ENCODE measurements around the gene ENTPD3.

Gene ENTPD3

DNA sequence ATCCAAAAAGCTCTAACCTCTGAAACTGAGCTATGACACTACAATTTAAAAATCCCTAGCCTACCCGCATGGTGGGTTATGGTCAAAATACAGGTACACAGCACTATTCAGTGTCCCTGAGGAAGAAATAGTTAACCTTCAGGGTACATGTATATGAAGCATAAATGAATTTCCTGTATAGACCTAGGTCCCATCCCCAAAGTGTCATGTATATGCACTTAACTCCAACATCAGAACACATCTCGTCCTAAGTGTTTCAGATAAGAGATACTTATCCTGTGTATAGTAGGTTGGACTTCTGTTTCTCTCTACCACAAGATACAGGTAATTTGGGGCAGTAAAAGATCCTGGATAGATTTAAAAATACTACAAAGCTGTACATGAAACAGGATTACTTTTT is 76.6 kb downstream of the ENTPD3 start:
- no peak for DNase-seq

DNA sequence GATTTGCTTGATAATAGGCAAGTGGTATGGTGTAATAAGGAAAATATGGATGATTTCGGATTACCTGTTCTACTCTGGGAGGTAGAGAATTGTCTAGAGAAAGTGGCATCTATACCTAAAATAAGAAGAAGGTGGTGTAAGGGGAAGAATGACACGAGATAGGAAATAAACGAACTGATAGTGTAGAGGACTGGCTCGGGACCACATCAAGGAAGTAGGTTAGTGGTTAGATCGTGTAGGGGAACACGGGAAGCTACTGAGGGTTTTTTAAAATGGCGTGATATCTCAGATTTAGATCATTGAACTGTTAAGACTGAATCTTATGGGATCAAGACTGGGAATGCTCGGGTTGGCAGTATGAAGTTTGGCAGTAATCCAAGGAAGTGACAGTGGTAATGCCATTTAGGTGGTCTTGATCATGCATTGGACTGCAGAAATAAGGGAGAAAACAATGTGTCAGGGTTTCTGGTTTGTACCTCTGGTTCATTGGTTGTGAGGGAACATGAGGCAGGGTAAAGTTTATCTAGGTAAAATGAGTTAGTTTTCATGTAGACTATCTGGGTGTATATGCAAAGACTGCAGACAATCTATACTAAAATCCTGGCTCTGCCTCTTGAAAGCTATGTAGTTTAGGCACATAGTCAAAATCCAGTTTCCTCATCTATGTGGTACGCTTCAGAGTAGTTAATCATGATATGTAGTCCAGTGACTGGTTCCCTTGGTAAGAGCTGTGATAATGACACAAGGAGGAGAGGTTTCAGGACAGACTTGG is 77.5 kb downstream of the ENTPD3 start:
- DNase-seq, result peak; percentile 62

DNA sequence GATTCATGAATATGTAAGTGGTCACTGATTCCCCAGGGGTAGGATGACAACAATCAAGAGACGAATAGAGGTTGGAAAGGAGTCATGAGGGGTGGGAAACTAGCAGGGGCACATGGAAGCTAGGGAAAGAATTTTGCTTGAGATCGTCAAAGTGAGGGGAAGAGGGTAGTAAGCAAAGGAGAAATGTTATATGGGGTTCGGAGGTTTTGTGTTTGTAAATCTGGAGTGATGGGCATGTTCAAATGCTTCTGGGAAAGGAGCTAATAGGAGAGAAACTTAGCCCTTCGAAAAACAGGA is 78.1 kb downstream of the ENTPD3 start:
- no peak for DNase-seq

DNA sequence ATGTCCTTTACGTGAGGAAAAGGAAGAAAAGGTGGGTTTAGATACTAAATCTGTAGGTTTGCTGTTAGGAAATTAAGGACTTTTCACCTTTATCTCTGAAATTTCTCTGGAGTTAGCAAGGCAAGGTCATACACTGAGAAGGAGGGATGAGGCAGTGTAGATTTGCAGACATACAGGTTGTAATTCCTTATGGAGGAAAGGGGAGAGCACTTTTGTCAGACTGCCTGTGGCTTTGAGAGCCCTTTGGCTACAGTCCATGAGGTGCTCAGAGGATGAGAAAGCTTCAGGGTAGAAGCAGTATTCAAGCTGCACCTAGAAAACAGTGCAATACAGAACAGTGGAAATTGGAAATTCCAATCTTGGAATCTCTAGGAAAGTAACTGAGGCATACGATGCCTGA is 78.5 kb downstream of the ENTPD3 start:
- DNase-seq, result no peak

DNA sequence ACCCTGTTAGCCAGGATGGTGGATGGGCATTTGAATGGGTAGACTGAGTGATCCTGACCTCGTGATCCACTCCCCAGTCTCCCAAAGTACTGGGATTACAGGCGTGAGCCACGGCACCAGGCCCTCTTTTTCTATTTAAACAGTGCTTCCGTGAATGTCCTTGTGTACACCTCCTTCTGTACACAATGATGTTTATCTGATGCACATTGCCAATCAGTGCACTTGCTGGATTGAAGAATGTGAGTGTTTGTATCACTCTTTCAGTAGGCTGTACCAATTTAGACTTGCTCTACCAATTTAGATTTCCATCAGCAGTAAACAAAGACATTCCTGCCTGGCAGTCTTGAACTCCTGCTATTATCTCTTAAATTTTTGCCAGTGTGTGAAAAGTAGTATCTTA is 81.0 kb downstream of the ENTPD3 start:
- DNase-seq, result no peak

DNA sequence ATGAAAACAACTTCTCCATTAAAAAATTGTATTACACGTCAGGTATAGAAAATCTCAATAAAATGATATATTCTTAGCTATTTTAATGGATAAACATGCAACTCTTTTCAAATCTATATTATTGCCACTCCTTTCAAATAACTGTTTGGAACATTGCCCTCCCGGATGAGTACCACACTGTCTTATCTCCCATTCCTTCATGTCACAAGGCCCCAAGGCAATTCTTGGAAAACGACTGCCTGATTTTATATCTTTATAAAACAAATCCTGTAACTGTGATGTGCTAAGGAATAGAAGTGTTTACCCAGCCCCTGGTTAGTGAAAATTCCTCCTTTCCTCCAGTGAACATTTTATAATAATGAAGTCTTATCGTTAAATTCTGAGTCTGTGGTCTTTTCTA is 83.7 kb downstream of the ENTPD3 start:
- DNase-seq, result peak; percentile 87

DNA sequence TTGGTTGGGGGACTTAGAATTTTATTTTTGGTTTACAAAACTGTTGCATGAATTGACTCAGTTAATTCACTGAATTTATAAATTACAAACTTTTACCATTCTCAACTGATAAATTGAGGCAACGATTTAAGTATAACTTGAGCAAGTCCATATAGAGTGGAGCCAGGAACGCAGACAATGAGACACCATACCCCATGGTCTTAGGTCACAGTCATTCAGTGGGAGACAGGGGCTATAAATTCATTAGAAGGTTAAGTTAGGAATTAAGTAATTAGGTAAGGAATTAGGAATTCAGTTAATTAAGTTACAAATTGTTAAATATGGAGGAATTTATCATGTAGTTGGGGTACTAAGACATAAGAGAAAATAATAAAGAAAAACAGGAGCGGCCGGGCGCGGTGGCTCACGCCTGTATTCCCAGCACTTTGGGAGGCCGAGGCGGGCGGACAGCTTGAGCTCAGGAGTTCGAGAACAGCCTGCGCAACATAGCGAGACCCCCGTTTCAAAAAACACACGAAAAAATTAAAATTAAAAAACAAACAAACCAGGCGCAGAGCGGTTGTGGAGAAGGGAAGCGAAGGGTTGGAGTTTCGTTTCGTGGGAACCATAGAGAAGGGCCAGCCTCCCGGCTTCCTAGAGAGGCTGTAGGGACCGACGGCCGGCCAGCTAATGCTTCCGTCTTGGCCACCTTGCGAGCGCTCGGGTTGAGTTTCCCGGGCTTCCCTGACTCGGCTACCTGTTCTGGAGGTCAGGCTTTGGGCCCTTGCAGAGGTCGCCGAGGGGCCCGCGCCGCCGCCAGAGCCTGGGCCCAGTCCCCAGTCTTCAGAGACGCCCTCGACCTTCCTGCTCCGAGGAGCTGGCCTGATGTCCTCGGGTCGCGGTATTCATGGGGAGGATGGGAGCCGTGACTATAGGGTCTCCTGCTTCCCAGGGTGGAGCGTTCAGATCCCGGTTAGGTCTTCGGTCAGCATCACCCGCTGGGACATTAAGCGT is 89.8 kb downstream of the ENTPD3 start, which contains the start of gene ZNF619:
Gene ZNF619, plus strand, starts transcription at position 645 of the 993 bp plus-strand sequence. CDS start 858 bp downstream, outside the sequence.
- peak; percentile 85 for DNase-seq

DNA sequence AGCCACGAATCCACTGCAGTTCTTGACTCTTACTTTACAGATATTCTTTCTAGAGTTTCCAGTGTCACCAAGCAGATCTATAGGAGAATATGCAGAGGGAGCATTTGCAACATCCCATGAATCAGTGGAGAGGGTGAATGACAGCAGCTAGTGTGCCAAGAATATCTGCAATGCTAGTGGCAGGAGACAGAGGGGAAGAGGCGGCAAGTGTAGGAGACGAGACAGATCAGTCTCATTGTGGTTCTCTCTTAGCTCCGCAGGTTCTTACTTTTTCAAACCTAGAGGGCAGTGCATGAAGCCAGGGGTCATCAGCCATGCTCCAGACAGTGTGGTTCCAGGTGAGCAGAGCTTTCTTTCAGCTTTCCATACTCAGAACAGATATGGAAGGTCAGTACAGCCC is 90.7 kb downstream of the ENTPD3 start:
- DNase-seq, result peak; percentile 46
